Measurements from ENCODE around the gene HDAC4.

HDAC4 gene

DNA sequence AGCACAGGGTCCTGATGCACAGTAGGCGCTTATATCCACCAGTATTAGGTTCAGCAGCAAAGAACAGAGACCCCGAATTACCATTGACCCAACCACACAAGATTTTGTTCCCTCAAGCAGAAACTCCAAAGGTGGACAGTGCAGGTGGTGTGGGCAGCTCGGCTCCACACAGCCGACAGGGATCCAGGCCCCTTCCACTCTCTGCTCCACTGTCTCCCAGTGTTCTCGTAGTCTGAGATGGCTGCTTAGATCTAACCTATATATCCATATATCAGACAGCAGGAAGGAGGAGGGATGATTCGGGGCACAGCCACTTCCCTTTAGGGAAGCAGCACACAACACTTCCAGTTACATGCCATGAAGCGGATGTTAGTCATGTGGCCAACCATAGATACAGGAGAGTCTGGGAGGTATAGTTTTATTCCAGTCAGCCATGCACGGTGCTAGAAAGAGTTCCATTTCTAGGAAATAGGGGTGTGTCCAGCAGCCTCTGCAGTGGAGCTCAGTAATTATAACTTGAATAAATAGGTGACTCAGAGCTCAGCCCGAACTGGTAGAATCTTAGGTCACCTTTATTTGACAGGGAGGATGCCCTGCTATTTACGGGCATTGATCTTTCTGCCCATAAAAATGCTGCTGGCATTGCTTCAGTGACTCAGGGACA is 394.1 kb downstream of the HDAC4 start:
- H3K4me1 ChIP-seq (ENCODE audit: control insufficient read depth, insufficient read depth, low read length), result no peaks in the 10 kb centered on the region
- ChIA-PET CTCF (interaction anchor here (0.6 kb wide), 1 partner anchor 31 kb away, joined by 3 read pairs; no protein-coding TSS in a partner anchor), POLR2A (no interaction called here)
- no peaks in the 10 kb centered on the region for H3K9me3 ChIP-seq (ENCODE audit: control insufficient read depth, insufficient read depth, low read depth, low read length)
- no peak overlapping the region for H3K27ac ChIP-seq (ENCODE audit: extremely low read depth, low read depth, low read length)
- no peak for TF ChIP-seq ZNF324 (tag by site-specific recombination; IDR thresholded peaks at IDR 0.05)
- TF ChIP-seq, protein P1, sequence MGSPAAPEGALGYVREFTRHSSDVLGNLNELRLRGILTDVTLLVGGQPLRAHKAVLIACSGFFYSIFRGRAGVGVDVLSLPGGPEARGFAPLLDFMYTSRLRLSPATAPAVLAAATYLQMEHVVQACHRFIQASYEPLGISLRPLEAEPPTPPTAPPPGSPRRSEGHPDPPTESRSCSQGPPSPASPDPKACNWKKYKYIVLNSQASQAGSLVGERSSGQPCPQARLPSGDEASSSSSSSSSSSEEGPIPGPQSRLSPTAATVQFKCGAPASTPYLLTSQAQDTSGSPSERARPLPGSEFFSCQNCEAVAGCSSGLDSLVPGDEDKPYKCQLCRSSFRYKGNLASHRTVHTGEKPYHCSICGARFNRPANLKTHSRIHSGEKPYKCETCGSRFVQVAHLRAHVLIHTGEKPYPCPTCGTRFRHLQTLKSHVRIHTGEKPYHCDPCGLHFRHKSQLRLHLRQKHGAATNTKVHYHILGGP (tag by site-specific recombination; IDR thresholded peaks at IDR 0.05), result peak; percentile 95
- no peak overlapping the region for H3K4me3 ChIP-seq (ENCODE audit: low read depth, low read length)
- H3K36me3 ChIP-seq (ENCODE audit: control insufficient read depth in 2 of 2, insufficient read depth in 1 of 2, low read length in 2 of 2), result no peaks in the 10 kb centered on the region

DNA sequence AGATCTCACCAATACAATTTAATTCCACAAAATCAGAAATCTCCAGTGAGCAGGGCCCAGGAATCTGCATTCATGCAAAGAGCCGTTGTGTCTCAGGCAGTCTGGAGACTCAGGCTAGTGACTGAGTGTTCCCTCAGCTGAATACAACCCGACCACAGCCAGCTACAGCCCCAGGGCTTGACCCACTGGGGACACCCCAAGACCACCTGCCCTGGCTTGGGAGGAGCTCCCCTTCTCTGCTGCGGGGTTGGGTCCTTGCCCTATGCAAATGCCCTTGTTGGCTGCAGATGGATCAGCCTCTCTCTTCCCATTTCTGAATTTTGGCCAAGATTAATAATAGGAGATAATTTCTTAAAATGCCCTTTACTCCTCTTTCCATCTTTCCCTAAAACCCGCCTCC is 395.2 kb downstream of the HDAC4 start:
- ChIA-PET CTCF (no interaction called here), POLR2A (no interaction called here)
- Histone ChIP-seq H3K9me3 (ENCODE audit: control insufficient read depth, insufficient read depth, low read depth, low read length) (no peaks in the 10 kb centered on the region), H3K36me3 (ENCODE audit: control insufficient read depth in 2 of 2, insufficient read depth in 1 of 2, low read length in 2 of 2) (no peaks in the 10 kb centered on the region), H3K4me1 (ENCODE audit: control insufficient read depth, insufficient read depth, low read length) (no peaks in the 10 kb centered on the region), H3K27ac (ENCODE audit: extremely low read depth, low read depth, low read length) (no peak overlapping the region), H3K4me3 (ENCODE audit: low read depth, low read length) (no peak overlapping the region)
- TF ChIP-seq ZNF544 (tag by site-specific recombination; IDR thresholded peaks at IDR 0.05) (no peak), ZNF610 (tag by site-specific recombination; IDR thresholded peaks at IDR 0.05; ENCODE audit: borderline replicate concordance) (no peak), ZBTB21 (tag by site-specific recombination; IDR thresholded peaks at IDR 0.05) (no peak), ZNF600 (tag by site-specific recombination; IDR thresholded peaks at IDR 0.05) (no peak), ZNF366 (tag by site-specific recombination; conservative IDR thresholded peaks at IDR 0.05) (no peak), ZNF777 (tag by site-specific recombination; IDR thresholded peaks at IDR 0.05; ENCODE audit: borderline replicate concordance) (no peak), FEZF1 (tag by site-specific recombination; IDR thresholded peaks at IDR 0.05) (no peak), KLF8 (tag by site-specific recombination; IDR thresholded peaks at IDR 0.05) (no peak), ZNF302 (tag by site-specific recombination; IDR thresholded peaks at IDR 0.05; ENCODE audit: low read depth) (no peak), RBAK (tag by site-specific recombination; IDR thresholded peaks at IDR 0.05) (no peak), ZSCAN16 (tag by site-specific recombination; IDR thresholded peaks at IDR 0.05) (no peak), ZNF558 (tag by site-specific recombination; IDR thresholded peaks at IDR 0.05) (no peak), ZNF184 (tag by site-specific recombination; IDR thresholded peaks at IDR 0.05) (no peak)
- TF ChIP-seq, protein P2, sequence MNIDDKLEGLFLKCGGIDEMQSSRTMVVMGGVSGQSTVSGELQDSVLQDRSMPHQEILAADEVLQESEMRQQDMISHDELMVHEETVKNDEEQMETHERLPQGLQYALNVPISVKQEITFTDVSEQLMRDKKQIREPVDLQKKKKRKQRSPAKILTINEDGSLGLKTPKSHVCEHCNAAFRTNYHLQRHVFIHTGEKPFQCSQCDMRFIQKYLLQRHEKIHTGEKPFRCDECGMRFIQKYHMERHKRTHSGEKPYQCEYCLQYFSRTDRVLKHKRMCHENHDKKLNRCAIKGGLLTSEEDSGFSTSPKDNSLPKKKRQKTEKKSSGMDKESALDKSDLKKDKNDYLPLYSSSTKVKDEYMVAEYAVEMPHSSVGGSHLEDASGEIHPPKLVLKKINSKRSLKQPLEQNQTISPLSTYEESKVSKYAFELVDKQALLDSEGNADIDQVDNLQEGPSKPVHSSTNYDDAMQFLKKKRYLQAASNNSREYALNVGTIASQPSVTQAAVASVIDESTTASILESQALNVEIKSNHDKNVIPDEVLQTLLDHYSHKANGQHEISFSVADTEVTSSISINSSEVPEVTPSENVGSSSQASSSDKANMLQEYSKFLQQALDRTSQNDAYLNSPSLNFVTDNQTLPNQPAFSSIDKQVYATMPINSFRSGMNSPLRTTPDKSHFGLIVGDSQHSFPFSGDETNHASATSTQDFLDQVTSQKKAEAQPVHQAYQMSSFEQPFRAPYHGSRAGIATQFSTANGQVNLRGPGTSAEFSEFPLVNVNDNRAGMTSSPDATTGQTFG (tag by site-specific recombination; IDR thresholded peaks at IDR 0.05; ENCODE audit: borderline replicate concordance), result no peak
- TF ChIP-seq, protein P3, sequence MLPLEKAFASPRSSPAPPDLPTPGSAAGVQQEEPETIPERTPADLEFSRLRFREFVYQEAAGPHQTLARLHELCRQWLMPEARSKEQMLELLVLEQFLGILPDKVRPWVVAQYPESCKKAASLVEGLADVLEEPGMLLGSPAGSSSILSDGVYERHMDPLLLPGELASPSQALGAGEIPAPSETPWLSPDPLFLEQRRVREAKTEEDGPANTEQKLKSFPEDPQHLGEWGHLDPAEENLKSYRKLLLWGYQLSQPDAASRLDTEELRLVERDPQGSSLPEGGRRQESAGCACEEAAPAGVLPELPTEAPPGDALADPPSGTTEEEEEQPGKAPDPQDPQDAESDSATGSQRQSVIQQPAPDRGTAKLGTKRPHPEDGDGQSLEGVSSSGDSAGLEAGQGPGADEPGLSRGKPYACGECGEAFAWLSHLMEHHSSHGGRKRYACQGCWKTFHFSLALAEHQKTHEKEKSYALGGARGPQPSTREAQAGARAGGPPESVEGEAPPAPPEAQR (tag by site-specific recombination; IDR thresholded peaks at IDR 0.05), result no peak
- TF ChIP-seq, protein P4, sequence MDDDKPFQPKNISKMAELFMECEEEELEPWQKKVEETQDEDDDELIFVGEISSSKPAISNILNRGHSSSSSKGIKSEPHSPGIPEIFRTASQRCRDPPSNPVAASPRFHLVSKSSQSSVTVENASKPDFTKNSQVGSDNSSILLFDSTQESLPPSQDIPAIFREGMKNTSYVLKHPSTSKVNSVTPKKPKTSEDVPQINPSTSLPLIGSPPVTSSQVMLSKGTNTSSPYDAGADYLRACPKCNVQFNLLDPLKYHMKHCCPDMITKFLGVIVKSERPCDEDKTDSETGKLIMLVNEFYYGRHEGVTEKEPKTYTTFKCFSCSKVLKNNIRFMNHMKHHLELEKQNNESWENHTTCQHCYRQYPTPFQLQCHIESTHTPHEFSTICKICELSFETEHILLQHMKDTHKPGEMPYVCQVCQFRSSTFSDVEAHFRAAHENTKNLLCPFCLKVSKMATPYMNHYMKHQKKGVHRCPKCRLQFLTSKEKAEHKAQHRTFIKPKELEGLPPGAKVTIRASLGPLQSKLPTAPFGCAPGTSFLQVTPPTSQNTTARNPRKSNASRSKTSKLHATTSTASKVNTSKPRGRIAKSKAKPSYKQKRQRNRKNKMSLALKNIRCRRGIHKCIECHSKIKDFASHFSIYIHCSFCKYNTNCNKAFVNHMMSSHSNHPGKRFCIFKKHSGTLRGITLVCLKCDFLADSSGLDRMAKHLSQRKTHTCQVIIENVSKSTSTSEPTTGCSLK (tag by site-specific recombination; IDR thresholded peaks at IDR 0.05), result no peak
- TF ChIP-seq, protein P5, sequence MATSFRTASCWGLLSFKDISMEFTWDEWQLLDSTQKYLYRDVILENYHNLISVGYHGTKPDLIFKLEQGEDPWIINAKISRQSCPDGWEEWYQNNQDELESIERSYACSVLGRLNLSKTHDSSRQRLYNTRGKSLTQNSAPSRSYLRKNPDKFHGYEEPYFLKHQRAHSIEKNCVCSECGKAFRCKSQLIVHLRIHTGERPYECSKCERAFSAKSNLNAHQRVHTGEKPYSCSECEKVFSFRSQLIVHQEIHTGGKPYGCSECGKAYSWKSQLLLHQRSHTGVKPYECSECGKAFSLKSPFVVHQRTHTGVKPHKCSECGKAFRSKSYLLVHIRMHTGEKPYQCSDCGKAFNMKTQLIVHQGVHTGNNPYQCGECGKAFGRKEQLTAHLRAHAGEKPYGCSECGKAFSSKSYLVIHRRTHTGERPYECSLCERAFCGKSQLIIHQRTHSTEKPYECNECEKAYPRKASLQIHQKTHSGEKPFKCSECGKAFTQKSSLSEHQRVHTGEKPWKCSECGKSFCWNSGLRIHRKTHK (tag by site-specific recombination; IDR thresholded peaks at IDR 0.05), result no peak
- TF ChIP-seq, protein P6, sequence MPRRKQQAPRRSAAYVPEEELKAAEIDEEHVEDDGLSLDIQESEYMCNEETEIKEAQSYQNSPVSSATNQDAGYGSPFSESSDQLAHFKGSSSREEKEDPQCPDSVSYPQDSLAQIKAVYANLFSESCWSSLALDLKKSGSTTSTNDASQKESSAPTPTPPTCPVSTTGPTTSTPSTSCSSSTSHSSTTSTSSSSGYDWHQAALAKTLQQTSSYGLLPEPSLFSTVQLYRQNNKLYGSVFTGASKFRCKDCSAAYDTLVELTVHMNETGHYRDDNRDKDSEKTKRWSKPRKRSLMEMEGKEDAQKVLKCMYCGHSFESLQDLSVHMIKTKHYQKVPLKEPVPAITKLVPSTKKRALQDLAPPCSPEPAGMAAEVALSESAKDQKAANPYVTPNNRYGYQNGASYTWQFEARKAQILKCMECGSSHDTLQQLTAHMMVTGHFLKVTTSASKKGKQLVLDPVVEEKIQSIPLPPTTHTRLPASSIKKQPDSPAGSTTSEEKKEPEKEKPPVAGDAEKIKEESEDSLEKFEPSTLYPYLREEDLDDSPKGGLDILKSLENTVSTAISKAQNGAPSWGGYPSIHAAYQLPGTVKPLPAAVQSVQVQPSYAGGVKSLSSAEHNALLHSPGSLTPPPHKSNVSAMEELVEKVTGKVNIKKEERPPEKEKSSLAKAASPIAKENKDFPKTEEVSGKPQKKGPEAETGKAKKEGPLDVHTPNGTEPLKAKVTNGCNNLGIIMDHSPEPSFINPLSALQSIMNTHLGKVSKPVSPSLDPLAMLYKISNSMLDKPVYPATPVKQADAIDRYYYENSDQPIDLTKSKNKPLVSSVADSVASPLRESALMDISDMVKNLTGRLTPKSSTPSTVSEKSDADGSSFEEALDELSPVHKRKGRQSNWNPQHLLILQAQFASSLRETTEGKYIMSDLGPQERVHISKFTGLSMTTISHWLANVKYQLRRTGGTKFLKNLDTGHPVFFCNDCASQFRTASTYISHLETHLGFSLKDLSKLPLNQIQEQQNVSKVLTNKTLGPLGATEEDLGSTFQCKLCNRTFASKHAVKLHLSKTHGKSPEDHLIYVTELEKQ (tag by site-specific recombination; IDR thresholded peaks at IDR 0.05; ENCODE audit: borderline replicate concordance), result no peak
